Naive thymus-derived CD4-positive, alpha-beta T cell (primary cell): ENCODE measurements around the gene RAPGEF6. TPM values are rescaled to one million over a fixed set of nuclear protein-coding genes. Genes with fewer than 3 reads are reported as not detected.

Experiments used
- ATAC-seq: fragments of 150-1000 bp; cut with Tn5 transposase; 2 replicates; pipeline ENCODE4 v1.10.0; 2021; ENCODE audit warnings: mild to moderate bottlenecking, moderate library complexity
- CTCF ChIA-PET: fragments of 350-600 bp; sonication (Branson Sonifier 250); formaldehyde crosslinking; loops from one replicate; lab custom pipeline; 2021; ENCODE audit warnings: antibody characterized with exemption; lab: Charles Lee
- POLR2A ChIA-PET: fragments of 350-600 bp; sonication (Branson Sonifier 250); formaldehyde crosslinking; loops from one replicate; lab custom pipeline; 2021; ENCODE audit warnings: antibody characterized with exemption, inconsistent platforms; lab: Charles Lee
- DNase-seq, 9 donors: peaks; one replicate each; pipeline versions ENCODE4 v3.0.0 to v3.0.0-alpha.2; 2020 to 2022; ENCODE audit warnings: mixed read lengths in 1 of 9
- H3K27ac ChIP-seq: one replicate; pipeline ENCODE4 v1.7.0; 2013; ENCODE audit warnings: mild to moderate bottlenecking, low read depth, low read length, moderate library complexity
- H3K27me3 ChIP-seq, 2 donors: one replicate each; pipeline ENCODE4 v1.7.0; 2013; ENCODE audit warnings: low read length in 2 of 2, mild to moderate bottlenecking in 2 of 2, moderate library complexity in 2 of 2; ENCODE audit not compliant: control insufficient read depth in 2 of 2, insufficient read depth in 2 of 2
- H3K36me3 ChIP-seq, 3 experiments: 1 replicate in 2 of 3; 2 replicates in 1 of 3; pipeline ENCODE4 v1.7.0; 2013; ENCODE audit warnings: low read length in 3 of 3, mild to moderate bottlenecking in 3 of 3, moderate library complexity in 1 of 3; ENCODE audit not compliant: insufficient read depth in 3 of 3, control insufficient read depth in 2 of 3
- H3K4me1 ChIP-seq, 2 donors: one replicate each; pipeline ENCODE4 v1.7.0; 2013; ENCODE audit warnings: low read length in 2 of 2, mild to moderate bottlenecking in 2 of 2, moderate library complexity in 1 of 2; ENCODE audit not compliant: control insufficient read depth in 2 of 2, insufficient read depth in 2 of 2
- H3K4me3 ChIP-seq: 2 replicates; pipeline ENCODE4 v1.7.0; 2013; ENCODE audit warnings: mild to moderate bottlenecking, low read length
- H3K9me3 ChIP-seq, 3 experiments: 1 replicate in 2 of 3; 2 replicates in 1 of 3; pipeline ENCODE4 v1.7.0; 2013; ENCODE audit warnings: low read length in 3 of 3; ENCODE audit not compliant: control insufficient read depth in 2 of 3
- H3K27ac Mint-ChIP-seq, 9 donors: one replicate each; pipeline ENCODE4 v1.8.0; 2020 to 2022; ENCODE audit warnings: mixed read lengths in 9 of 9, mild to moderate bottlenecking in 8 of 9, moderate library complexity in 5 of 9, inconsistent platforms in 2 of 9
- H3K27me3 Mint-ChIP-seq, 5 donors: one replicate each; pipeline ENCODE4 v1.8.0; 2021 to 2022; ENCODE audit warnings: mixed read lengths in 5 of 5, mild to moderate bottlenecking in 1 of 5
- H3K36me3 Mint-ChIP-seq, 5 donors: one replicate each; pipeline ENCODE4 v1.8.0; 2020 to 2022; ENCODE audit warnings: mixed read lengths in 5 of 5, mild to moderate bottlenecking in 3 of 5, inconsistent platforms in 1 of 5
- H3K4me1 Mint-ChIP-seq, 7 donors: one replicate each; pipeline ENCODE4 v1.8.0; 2020 to 2022; ENCODE audit warnings: mixed read lengths in 7 of 7, mild to moderate bottlenecking in 3 of 7, inconsistent platforms in 1 of 7
- H3K4me3 Mint-ChIP-seq, 10 donors: one replicate each; pipeline ENCODE4 v1.8.0; 2020 to 2022; ENCODE audit warnings: mild to moderate bottlenecking in 10 of 10, mixed read lengths in 10 of 10, moderate library complexity in 6 of 10, inconsistent platforms in 2 of 10
- H3K9me3 Mint-ChIP-seq, 11 donors: one replicate each; pipeline ENCODE4 v1.8.0; 2020 to 2022; ENCODE audit warnings: mixed read lengths in 11 of 11, mild to moderate bottlenecking in 4 of 11, inconsistent platforms in 1 of 11, moderate library complexity in 1 of 11
- intact Hi-C, 2 donors: fragments of 100-400 bp; cut with micrococcal nuclease; formaldehyde crosslinking; loops; one replicate each; pipeline ENCODE4 v1.15.1; 2023
- polyA plus RNA-seq, 2 donors: library from polyadenylated mRNA; unstranded; fragments of 300-500 nt; fragmentation: Illumina TruSeq; gene quantifications; one replicate each; pipeline ENCODE4 v1.2.3, GENCODE V29; 2021
- total RNA-seq, 6 experiments: library from RNA in 5 of 6; stranded (reverse) in 5 of 6; gene quantifications; 1 replicate in 5 of 6; 2 replicates in 1 of 6; pipeline ENCODE4 v1.2.3 and lab custom pipeline; 2021 to 2026

The RAPGEF6 gene
- total and polyA plus RNA-seq, 7 experiments from 2014 or later: 36.7 to 186 (median 90.8) TPM

GRCh38 chr5:131387255-131387654 lies 247.8 kb downstream of the RAPGEF6 start:
- intact Hi-C loops: no loop called here
- CTCF ChIA-PET: no interaction called here

GRCh38 chr5:131386779-131387178 lies 248.2 kb downstream of the RAPGEF6 start:
- peaks cover 8 to 38% (median 28%) of the 10 kb centered on the region in 5 donors for H3K36me3 Mint-ChIP-seq
- DNase-seq (no peak), ATAC-seq (no peak)
- Histone ChIP-seq H3K36me3 (peaks cover 13 to 46% (median 18%) of the 10 kb centered on the region in 3 experiments), H3K9me3 (no peaks in the 10 kb centered on the region), H3K27ac (peak overlapping the region; percentile 55), H3K4me1 (peaks cover 45 to 54% of the 10 kb centered on the region in 2 donors), H3K4me3 (no peak overlapping the region), H3K27me3 (no peaks in the 10 kb centered on the region)
- CTCF ChIA-PET: no interaction called here
- POLR2A ChIA-PET: interaction anchor here (1.0 to 2.5 kb wide), 4 partner anchors 13 to 178 kb away, joined by 3 to 11 read pairs (median 4); partner anchors contain the start of gene CDC42SE2
- intact Hi-C loops: no loop called here
- no peaks in the 10 kb centered on the region for H3K9me3 Mint-ChIP-seq
- peaks cover 31 to 90% (median 78%) of the 10 kb centered on the region in 7 donors for H3K4me1 Mint-ChIP-seq
- H3K4me3 Mint-ChIP-seq: peak overlapping the region in 1 of 10 donors; percentile 13
- no peaks in the 10 kb centered on the region for H3K27me3 Mint-ChIP-seq
- H3K27ac Mint-ChIP-seq: peak overlapping the region; percentile 46 to 97 (median 81)

More at GRCh38 chr5:131387255-131387654, 247.8 kb downstream of the RAPGEF6 start:
- Histone ChIP-seq H3K27ac (no peak overlapping the region), H3K36me3 (peaks cover 18 to 49% (median 21%) of the 10 kb centered on the region in 3 experiments), H3K4me3 (no peak overlapping the region), H3K9me3 (no peaks in the 10 kb centered on the region), H3K4me1 (peaks cover 45 to 51% of the 10 kb centered on the region in 2 donors), H3K27me3 (no peaks in the 10 kb centered on the region)
- Mint-ChIP-seq H3K4me3 (no peak overlapping the region), H3K36me3 (peaks cover 8 to 41% (median 27%) of the 10 kb centered on the region in 5 donors), H3K4me1 (peaks cover 28 to 89% (median 78%) of the 10 kb centered on the region in 7 donors), H3K27ac (peak overlapping the region; percentile 49 to 97 (median 81)), H3K9me3 (no peaks in the 10 kb centered on the region), H3K27me3 (no peaks in the 10 kb centered on the region)
- POLR2A ChIA-PET: interaction anchor here (1.0 to 2.5 kb wide), 5 partner anchors 9 to 179 kb away, joined by 3 to 11 read pairs (median 4); partner anchors contain the start of gene CDC42SE2
- ATAC-seq (no peak), DNase-seq (no peak)

GRCh38 chr5:131386124-131386523 lies 248.9 kb downstream of the RAPGEF6 start:
- peak overlapping the region; percentile 55 for H3K27ac ChIP-seq

GRCh38 chr5:131384616-131385214 lies 250.3 kb downstream of the RAPGEF6 start:
- ATAC-seq: no peak
- H3K27ac ChIP-seq: peak overlapping the region; percentile 97
- CTCF ChIA-PET: interaction anchor here (1.5 to 3.7 kb wide), 3 partner anchors 28 to 221 kb away, joined by 3 to 17 read pairs (median 4); no protein-coding TSS in a partner anchor
- no peaks in the 10 kb centered on the region for H3K9me3 ChIP-seq
- peaks cover 10 to 39% (median 17%) of the 10 kb centered on the region in 3 experiments for H3K36me3 ChIP-seq
- intact Hi-C loops: loop anchor here in 1 of 2 donors (5.0 kb wide), 1 partner anchor 33 kb away; no protein-coding TSS in a partner anchor
- H3K36me3 Mint-ChIP-seq: peaks cover 4 to 36% (median 26%) of the 10 kb centered on the region in 5 donors
- no peaks in the 10 kb centered on the region for H3K27me3 Mint-ChIP-seq
- H3K9me3 Mint-ChIP-seq: peaks cover 0 to 5% (median 0%) of the 10 kb centered on the region in 11 donors
- H3K4me1 Mint-ChIP-seq: peaks cover 41 to 96% (median 86%) of the 10 kb centered on the region in 7 donors
- DNase-seq: no peak
- H3K4me1 ChIP-seq: peaks cover 60 to 70% of the 10 kb centered on the region in 2 donors
- no peak overlapping the region for H3K4me3 ChIP-seq
- peak overlapping the region; percentile 78 to 99 (median 98) for H3K27ac Mint-ChIP-seq
- H3K27me3 ChIP-seq: no peaks in the 10 kb centered on the region
- H3K4me3 Mint-ChIP-seq: peak overlapping the region in 5 of 10 donors; percentile 34 to 80 (median 52)
- POLR2A ChIA-PET: interaction anchor here (0.6 to 5.2 kb wide), 12 partner anchors 8 to 144 kb away, joined by 3 to 70 read pairs (median 3); partner anchors contain the start of gene CDC42SE2

More at GRCh38 chr5:131386124-131386523, 248.9 kb downstream of the RAPGEF6 start:
- ATAC-seq (no peak), DNase-seq (no peak)
- peaks cover 10 to 45% (median 17%) of the 10 kb centered on the region in 3 experiments for H3K36me3 ChIP-seq
- Mint-ChIP-seq H3K36me3 (peaks cover 10 to 38% (median 31%) of the 10 kb centered on the region in 5 donors), H3K4me3 (peak overlapping the region in 2 of 10 donors; percentile 11 to 13), H3K4me1 (peaks cover 37 to 95% (median 82%) of the 10 kb centered on the region in 7 donors), H3K27me3 (no peaks in the 10 kb centered on the region), H3K9me3 (no peaks in the 10 kb centered on the region), H3K27ac (peak overlapping the region in 8 of 9 donors; percentile 58 to 99 (median 88))
- intact Hi-C loops: no loop called here
- peaks cover 51 to 60% of the 10 kb centered on the region in 2 donors for H3K4me1 ChIP-seq
- no peak overlapping the region for H3K4me3 ChIP-seq
- ChIA-PET POLR2A (interaction anchor here (1.0 to 2.5 kb wide), 4 partner anchors 12 to 127 kb away, joined by 3 to 11 read pairs (median 4); partner anchors contain the start of gene CDC42SE2), CTCF (no interaction called here)
- no peaks in the 10 kb centered on the region for H3K9me3 ChIP-seq
- no peaks in the 10 kb centered on the region for H3K27me3 ChIP-seq

GRCh38 chr5:131384173-131384572 lies 250.9 kb downstream of the RAPGEF6 start:
- peaks cover 41 to 96% (median 86%) of the 10 kb centered on the region in 7 donors for H3K4me1 Mint-ChIP-seq
- H3K36me3 ChIP-seq: peaks cover 10 to 36% (median 17%) of the 10 kb centered on the region in 3 experiments
- peaks cover 61 to 69% of the 10 kb centered on the region in 2 donors for H3K4me1 ChIP-seq
- peak overlapping the region; percentile 97 for H3K27ac ChIP-seq
- no peak for ATAC-seq
- no peaks in the 10 kb centered on the region for H3K27me3 Mint-ChIP-seq
- ChIA-PET POLR2A (interaction anchor here (0.6 to 5.2 kb wide), 13 partner anchors 10 to 132 kb away, joined by 3 to 70 read pairs (median 3); partner anchors contain the start of gene CDC42SE2), CTCF (interaction anchor here (1.1 to 3.7 kb wide), 3 partner anchors 28 to 117 kb away, joined by 3 to 17 read pairs (median 3); no protein-coding TSS in a partner anchor)
- DNase-seq: no peak
- H3K4me3 Mint-ChIP-seq: peak overlapping the region in 8 of 10 donors; percentile 27 to 80 (median 47)
- peaks cover 0 to 5% (median 0%) of the 10 kb centered on the region in 11 donors for H3K9me3 Mint-ChIP-seq
- H3K4me3 ChIP-seq: peak overlapping the region; percentile 4
- intact Hi-C loops: loop anchor here in 1 of 2 donors (5.0 kb wide), 1 partner anchor 33 kb away; no protein-coding TSS in a partner anchor
- no peaks in the 10 kb centered on the region for H3K27me3 ChIP-seq
- H3K27ac Mint-ChIP-seq: peak overlapping the region; percentile 78 to 99 (median 98)
- no peaks in the 10 kb centered on the region for H3K9me3 ChIP-seq
- peaks cover 3 to 32% (median 23%) of the 10 kb centered on the region in 5 donors for H3K36me3 Mint-ChIP-seq
